Prostate gland (tissue), 2 donors: Measurements from ENCODE around the gene LGALS12. TPM values are rescaled to one million over a fixed set of nuclear protein-coding genes. Genes with fewer than 3 reads are reported as not detected.

Experiments
- DNase-seq: peaks from one replicate; pipeline ENCODE4 v3.0.0-alpha.2; 2019; ENCODE audit warnings: low spot score
- H3K27ac ChIP-seq, 2 donors: fragments of 200-600 bp; sonication (generic); 2 replicates each; pipeline ENCODE4 v1.5.1; 2017 to 2019
- H3K27me3 ChIP-seq: fragments of 200-600 bp; sonication (generic); replicated peaks from 2 replicates; pipeline ENCODE4 v1.5.1; 2019; ENCODE audit not compliant: insufficient read depth
- H3K36me3 ChIP-seq, 2 donors: fragments of 200-600 bp; sonication (generic); 1 replicate in 1 of 2; 2 replicates in 1 of 2; pipeline versions ENCODE4 v1.5.1 to v1.8.1; 2017 to 2019
- H3K4me1 ChIP-seq: fragments of 200-600 bp; sonication (generic); replicated peaks from 2 replicates; pipeline ENCODE4 v1.5.1; 2019
- H3K4me3 ChIP-seq, 2 donors: fragments of 200-600 bp; sonication (generic); 2 replicates each; pipeline ENCODE4 v1.5.1; 2017 to 2019
- H3K9me3 ChIP-seq: fragments of 200-600 bp; sonication (generic); 2 replicates; pipeline ENCODE4 v1.5.1; 2017
- CTCF ChIP-seq, 4 experiments: fragments of 200-600 bp in 2 of 4; fragments of 450-650 bp in 2 of 4; sonication (generic) in 2 of 4; IDR thresholded peaks; 1 replicate in 3 of 4; 2 replicates in 1 of 4; pipeline ENCODE4 v1.5.1; 2016 to 2019; ENCODE audit warnings: antibody characterized with exemption in 4 of 4, mild to moderate bottlenecking in 2 of 4, moderate library complexity in 2 of 4
- POLR2A ChIP-seq: fragments of 450-650 bp; IDR thresholded peaks from one replicate; pipeline ENCODE4 v1.6.1; 2016; ENCODE audit warnings: antibody characterized with exemption, mild to moderate bottlenecking
- POLR2AphosphoS5 ChIP-seq: sonication (generic); formaldehyde crosslinking; IDR thresholded peaks from one replicate; pipeline ENCODE4 v1.6.1; 2017; ENCODE audit warnings: antibody characterized with exemption
- WGBS: methylation state at CpG from one replicate; pipeline ENCODE4 v1.1.5; 2018; 5-methylcytosine and 5-hydroxymethylcytosine counted together
- intact Hi-C: fragments of 100-400 bp; cut with DNase I; formaldehyde crosslinking; loops from one replicate; pipeline ENCODE4 v1.14.2; 2022
- total RNA-seq, 2 donors: library from RNA; depleted of rRNA; stranded (reverse); fragments of >200 nt; gene quantifications; one replicate each; pipeline ENCODE4 v1.1.0, GENCODE V29; 2016

The LGALS12 gene
- total RNA-seq, 2 donors from 2014 or later, result not detected

GRCh38 chr11:63507511-63507910 lies 1.6 kb downstream of the LGALS12 start:
- TF ChIP-seq POLR2AphosphoS5 (no peak), CTCF (IDR thresholded peaks at IDR 0.05) (no peak), POLR2A (no peak)
- H3K27me3 ChIP-seq, result no peaks in the 10 kb centered on the region
- intact Hi-C loops, result no loop called here
- DNase-seq, result no peak
- no peaks in the 10 kb centered on the region for H3K9me3 ChIP-seq
- no peaks in the 10 kb centered on the region for H3K4me1 ChIP-seq
- H3K4me3 ChIP-seq, result no peak overlapping the region
- no peak overlapping the region for H3K27ac ChIP-seq
- 75% methylated on average over 2 of the region's 2 CpGs for WGBS
- H3K36me3 ChIP-seq, result no peaks in the 10 kb centered on the region

DNA sequence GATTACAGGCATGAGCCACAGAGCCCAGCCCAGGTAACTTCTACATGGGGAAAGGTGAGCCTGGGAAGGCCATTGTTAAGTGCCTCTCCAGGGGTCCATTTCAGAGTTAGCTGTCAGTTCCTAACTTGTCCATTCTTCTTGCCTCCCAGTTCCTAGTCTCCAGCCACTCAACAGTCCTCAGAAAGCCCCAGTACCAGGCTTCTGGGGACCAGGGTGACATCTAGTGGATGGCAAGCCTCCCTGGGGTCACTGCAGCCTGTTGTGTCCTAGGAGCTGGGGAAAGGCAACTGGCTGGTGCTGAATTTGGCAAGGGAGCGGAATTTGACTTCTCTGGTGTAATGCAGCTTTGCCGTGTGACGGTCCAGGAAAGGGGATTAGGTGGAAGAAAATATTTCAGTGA lies 2.1 kb downstream of the LGALS12 start:
- Histone ChIP-seq H3K36me3 (no peaks in the 10 kb centered on the region), H3K27me3 (no peaks in the 10 kb centered on the region), H3K4me3 (no peak overlapping the region), H3K27ac (no peak overlapping the region), H3K4me1 (no peaks in the 10 kb centered on the region), H3K9me3 (no peaks in the 10 kb centered on the region)
- TF ChIP-seq POLR2A (no peak), CTCF (IDR thresholded peaks at IDR 0.05) (peak in 1 of 4 experiments; percentile 27), POLR2AphosphoS5 (no peak)
- intact Hi-C loops, result no loop called here
- DNase-seq, result no peak
- WGBS, result 86% methylated on average over 3 of the region's 3 CpGs

GRCh38 chr11:63508745-63509144 lies 2.9 kb downstream of the LGALS12 start:
- H3K27ac ChIP-seq, result no peak overlapping the region
- TF ChIP-seq POLR2A (no peak), CTCF (IDR thresholded peaks at IDR 0.05) (no peak), POLR2AphosphoS5 (no peak)
- no peak for DNase-seq
- H3K4me1 ChIP-seq, result no peaks in the 10 kb centered on the region
- H3K9me3 ChIP-seq, result no peaks in the 10 kb centered on the region
- intact Hi-C loops, result no loop called here
- no peak overlapping the region for H3K4me3 ChIP-seq
- no peaks in the 10 kb centered on the region for H3K27me3 ChIP-seq
- 92% methylated on average over 12 of the region's 12 CpGs for WGBS
- no peaks in the 10 kb centered on the region for H3K36me3 ChIP-seq

DNA sequence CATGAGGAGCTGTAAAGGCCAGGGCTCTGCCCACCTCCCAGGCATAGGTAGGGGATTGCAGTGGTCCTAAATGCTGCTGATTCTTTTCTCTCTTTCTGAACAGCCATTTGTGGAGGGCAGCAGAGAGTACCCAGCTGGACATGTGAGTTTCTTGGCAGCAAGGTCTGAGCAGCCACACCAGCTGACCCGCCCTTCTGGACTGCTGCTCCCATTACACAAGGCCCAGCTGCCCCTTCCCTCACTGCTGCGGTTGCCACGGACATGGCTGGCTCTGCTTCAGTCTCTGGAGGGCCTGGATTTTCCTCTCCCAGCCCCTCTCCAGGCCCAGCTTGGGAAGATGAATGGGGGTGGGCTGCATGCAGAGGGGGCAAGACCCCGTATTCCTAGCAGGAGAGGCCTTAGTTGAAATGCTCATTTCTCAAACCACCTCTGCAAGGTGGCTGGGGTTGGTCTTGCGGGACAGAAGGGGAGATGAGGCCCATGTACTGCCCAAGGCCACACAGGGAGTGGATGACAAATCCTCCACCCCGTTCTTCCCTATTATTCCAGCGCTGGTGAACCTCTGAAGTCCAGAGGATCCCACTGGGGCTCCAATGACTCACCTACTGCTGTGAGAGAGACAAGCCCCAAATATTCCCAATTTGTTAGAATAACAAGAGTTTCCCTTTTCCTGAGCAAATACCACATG lies 4.6 kb downstream of the LGALS12 start:
- 75% methylated on average over 7 of the region's 7 CpGs for WGBS
- no peak overlapping the region for H3K4me3 ChIP-seq
- H3K36me3 ChIP-seq, result no peaks in the 10 kb centered on the region
- no peaks in the 10 kb centered on the region for H3K27me3 ChIP-seq
- no peaks in the 10 kb centered on the region for H3K9me3 ChIP-seq
- DNase-seq, result no peak
- no peak for TF ChIP-seq CTCF (IDR thresholded peaks at IDR 0.05)
- TF ChIP-seq POLR2A, result no peak
- no peak for TF ChIP-seq POLR2AphosphoS5
- intact Hi-C loops, result no loop called here
- H3K4me1 ChIP-seq, result no peaks in the 10 kb centered on the region
- no peak overlapping the region for H3K27ac ChIP-seq

DNA sequence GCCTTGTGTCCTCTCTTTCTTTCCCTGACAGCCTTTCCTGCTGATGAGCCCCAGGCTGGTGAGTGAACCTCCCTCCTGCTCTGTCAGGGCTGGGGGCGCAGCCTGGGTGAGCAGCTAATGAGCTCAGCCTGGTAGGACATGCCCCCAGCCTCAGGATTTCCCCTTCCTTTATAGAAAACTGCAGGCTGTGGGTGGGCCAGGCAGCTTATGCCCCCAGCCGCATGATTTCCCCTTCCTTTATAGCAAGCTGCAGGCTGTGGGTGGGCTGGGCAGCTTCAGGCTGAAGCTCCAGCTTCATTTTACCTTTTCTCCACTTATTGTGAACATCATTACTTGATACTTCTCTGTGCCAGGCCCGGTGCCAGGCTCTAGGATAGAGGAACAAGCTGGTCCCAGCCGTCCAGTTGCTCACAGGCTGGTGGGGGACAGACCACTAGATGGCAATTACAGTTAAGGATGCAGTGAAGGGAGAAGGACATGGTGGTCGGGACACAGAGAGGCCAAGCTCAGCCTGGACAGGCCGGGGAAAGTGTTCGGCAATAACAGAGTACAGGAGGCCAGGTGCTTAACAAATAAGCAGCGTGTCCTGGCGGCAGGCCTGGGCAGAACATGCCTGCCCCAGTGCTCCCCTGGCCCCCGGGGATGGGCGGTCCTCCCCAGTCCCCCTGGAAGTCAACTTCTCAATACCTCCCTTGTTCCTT lies 5.3 kb downstream of the LGALS12 start:
- Histone ChIP-seq H3K27me3 (no peaks in the 10 kb centered on the region), H3K4me3 (no peak overlapping the region), H3K36me3 (no peaks in the 10 kb centered on the region), H3K9me3 (no peaks in the 10 kb centered on the region), H3K27ac (no peak overlapping the region), H3K4me1 (no peaks in the 10 kb centered on the region)
- 53% methylated on average over 11 of the region's 11 CpGs for WGBS
- DNase-seq, result no peak
- intact Hi-C loops, result no loop called here
- no peak for TF ChIP-seq POLR2AphosphoS5
- TF ChIP-seq POLR2A, result no peak
- TF ChIP-seq CTCF (IDR thresholded peaks at IDR 0.05), result no peak
